HCT116 (cell line): ENCODE measurements around the gene PIEZO2. TPM values are rescaled to one million over a fixed set of nuclear protein-coding genes. Genes with fewer than 3 reads are reported as not detected.

ENCODE experiments used
- ATAC-seq: fragments of 200-7000 bp; cut with Tn5 transposase; 2 replicates; pipeline ENCODE4 v1.9.1; 2020; ENCODE audit warnings: mild to moderate bottlenecking, moderate library complexity
- BruUV-seq: library from RNA; stranded (reverse); fragments of 400-500 nt; replicated peaks from 2 replicates; lab custom pipeline; 2021; lab: Mats Ljungman, UMichigan
- CTCF ChIA-PET: fragments of 300-600 bp; sonication (Branson Sonifier 250); formaldehyde crosslinking; loops from one replicate; lab custom pipeline; 2021; ENCODE audit warnings: antibody characterized with exemption; lab: Charles Lee
- POLR2A ChIA-PET: fragments of 300-600, 350-600 bp; sonication (Branson Sonifier 250); formaldehyde crosslinking; loops from one replicate; lab custom pipeline; 2021; ENCODE audit warnings: antibody characterized with exemption; lab: Charles Lee
- RAD21 ChIA-PET, 2 experiments: fragments of 300-600 bp; sonication (Branson Sonifier 250); formaldehyde crosslinking; loops; one replicate each; lab custom pipeline; 2023; ENCODE audit warnings: low total read pairs in 2 of 2; ENCODE audit not compliant: uncharacterized antibody in 2 of 2, unreplicated experiment in 2 of 2, low non-redundant PET in 1 of 2; lab: Charles Lee
- DNase-seq: peaks from one replicate; pipeline ENCODE4 v3.0.0-alpha.2; 2010; ENCODE audit warnings: low read depth, low spot score
- H2AFZ ChIP-seq: fragments of 200-600 bp; shearing (Covaris generic), sonication (generic); 2 replicates; pipeline ENCODE4 v1.6.1; 2017; ENCODE audit warnings: low read depth, mixed run types, mixed read lengths, antibody characterized with exemption, low read length; ENCODE audit not compliant: poor library complexity, severe bottlenecking
- H3K27ac ChIP-seq: 2 replicates; pipeline ENCODE4 v1.5.1; 2012; ENCODE audit warnings: low read depth, low read length
- H3K27me3 ChIP-seq: fragments of 200-600 bp; sonication (generic); 2 replicates; pipeline ENCODE4 v1.6.1; 2016; ENCODE audit warnings: mixed run types, low read length, mixed read lengths; ENCODE audit not compliant: insufficient read depth
- H3K36me3 ChIP-seq, 2 experiments: fragments of 200-500 bp in 1 of 2; fragments of 200-600 bp in 1 of 2; sonication (Bioruptor generic) in 1 of 2; sonication (generic) in 1 of 2; 2 replicates each; pipeline versions ENCODE4 v1.5.1 to v1.6.1; 2014 to 2016; ENCODE audit warnings: low read length in 2 of 2, inconsistent platforms in 1 of 2, mixed read lengths in 1 of 2, mixed run types in 1 of 2; ENCODE audit not compliant: insufficient read depth in 2 of 2, control insufficient read depth in 1 of 2
- H3K4me1 ChIP-seq, 2 experiments: fragments of 200-600 bp in 1 of 2; sonication (generic) in 1 of 2; 2 replicates each; pipeline versions ENCODE4 v1.5.1 to v1.6.1; 2012 to 2017; ENCODE audit warnings: low read length in 2 of 2, inconsistent platforms in 1 of 2, mild to moderate bottlenecking in 1 of 2, mixed read lengths in 1 of 2, mixed run types in 1 of 2, moderate library complexity in 1 of 2; ENCODE audit not compliant: insufficient read depth in 2 of 2, control insufficient read depth in 1 of 2
- H3K4me2 ChIP-seq: fragments of 200-600 bp; sonication (generic); 2 replicates; pipeline ENCODE4 v1.6.1; 2017; ENCODE audit warnings: mixed run types, low read length, mixed read lengths
- H3K4me3 ChIP-seq, 2 experiments: fragments of 200-600 bp in 1 of 2; sonication (generic) in 1 of 2; replicated peaks in 1 of 2; 2 replicates each; pipeline ENCODE4 v1.5.1; 2011 to 2016; ENCODE audit warnings: low read length in 2 of 2, control low read depth in 1 of 2, low read depth in 1 of 2, mild to moderate bottlenecking in 1 of 2, mixed read lengths in 1 of 2, mixed run types in 1 of 2
- H3K79me2 ChIP-seq: fragments of 200-600 bp; sonication (generic); 2 replicates; pipeline ENCODE4 v1.6.1; 2017; ENCODE audit warnings: mild to moderate bottlenecking, mixed run types, low read length, moderate library complexity, mixed read lengths; ENCODE audit not compliant: insufficient read depth
- H3K9ac ChIP-seq: fragments of 200-600 bp; sonication (generic); 2 replicates; pipeline ENCODE4 v1.6.1; 2016; ENCODE audit warnings: low read length, mixed read lengths
- H3K9me2 ChIP-seq: fragments of 200-600 bp; sonication (generic), shearing (Covaris generic); 2 replicates; pipeline ENCODE4 v1.6.1; 2017; ENCODE audit warnings: mixed run types, mild to moderate bottlenecking, moderate library complexity; ENCODE audit not compliant: insufficient read depth
- H3K9me3 ChIP-seq, 2 experiments: fragments of 200-500 bp in 1 of 2; fragments of 200-600 bp in 1 of 2; sonication (Bioruptor generic) in 1 of 2; sonication (generic) in 1 of 2; 2 replicates each; pipeline ENCODE4 v1.6.1; 2014 to 2017; ENCODE audit warnings: low read length in 2 of 2, mixed read lengths in 2 of 2, inconsistent platforms in 1 of 2, low read depth in 1 of 2, mild to moderate bottlenecking in 1 of 2, mixed run types in 1 of 2, moderate library complexity in 1 of 2; ENCODE audit not compliant: control insufficient read depth in 1 of 2, insufficient read depth in 1 of 2
- H4K20me1 ChIP-seq: fragments of 200-600 bp; sonication (generic), shearing (Covaris generic); 2 replicates; pipeline ENCODE4 v1.6.1; 2017; ENCODE audit warnings: mixed run types, mild to moderate bottlenecking, moderate library complexity; ENCODE audit not compliant: insufficient read depth
- CBX3 ChIP-seq: IDR thresholded peaks from 2 replicates; pipeline ENCODE4 v1.6.1; 2012; ENCODE audit warnings: low read depth
- EGR1 ChIP-seq: IDR thresholded peaks from 2 replicates; pipeline ENCODE4 v1.6.1; 2012; ENCODE audit warnings: low read depth
- ELF1 ChIP-seq: IDR thresholded peaks from 2 replicates; pipeline ENCODE4 v1.6.1; 2012; ENCODE audit warnings: low read depth, borderline replicate concordance
- EZH2 ChIP-seq: fragments of 200-600 bp; sonication (generic); IDR thresholded peaks from 2 replicates; pipeline ENCODE4 v1.6.1; 2017; ENCODE audit warnings: antibody characterized with exemption, mixed run types
- EZH2phosphoT487 ChIP-seq: fragments of 200-600 bp; IDR thresholded peaks from 2 replicates; pipeline ENCODE4 v1.6.1; 2018; ENCODE audit warnings: antibody characterized with exemption, borderline replicate concordance
- JUND ChIP-seq: IDR thresholded peaks from 2 replicates; pipeline ENCODE4 v1.6.1; 2012
- POLR2A ChIP-seq: IDR thresholded peaks from 2 replicates; pipeline ENCODE4 v1.7.0; 2011; ENCODE audit warnings: borderline replicate concordance; ENCODE audit not compliant: insufficient read depth, insufficient read length; ENCODE audit errors: extremely low read depth
- POLR2AphosphoS5 ChIP-seq: IDR thresholded peaks from 2 replicates; pipeline ENCODE4 v1.6.1; 2011; ENCODE audit warnings: mild to moderate bottlenecking, low read depth, low read length, moderate library complexity
- RAD21 ChIP-seq: IDR thresholded peaks from 2 replicates; pipeline ENCODE4 v1.6.1; 2012; ENCODE audit warnings: low read depth, mild to moderate bottlenecking
- SIN3A ChIP-seq: IDR thresholded peaks from 2 replicates; pipeline ENCODE4 v1.6.1; 2012; ENCODE audit warnings: low read depth
- SP1 ChIP-seq: IDR thresholded peaks from 2 replicates; pipeline ENCODE4 v1.6.1; 2012; ENCODE audit warnings: low read depth
- SRF ChIP-seq: IDR thresholded peaks from 2 replicates; pipeline ENCODE4 v1.6.1; 2012; ENCODE audit warnings: low read depth
- TCF7L2 ChIP-seq: IDR thresholded peaks from 2 replicates; pipeline ENCODE4 v1.7.0; 2011; ENCODE audit warnings: borderline replicate concordance, inconsistent platforms; ENCODE audit not compliant: insufficient read depth, insufficient read length; ENCODE audit errors: extremely low read depth
- ZNF274 ChIP-seq: fragments of 200-500 bp; sonication (Bioruptor generic); IDR thresholded peaks from 2 replicates; pipeline ENCODE4 v1.6.1; 2014; ENCODE audit warnings: mild to moderate bottlenecking, low read depth, low read length, inconsistent platforms
- intact Hi-C: fragments of 100-400 bp; cut with micrococcal nuclease; formaldehyde crosslinking; loops from 2 replicates; pipeline ENCODE4 v1.10.0; 2022
- total RNA-seq: library from RNA; stranded (reverse); gene quantifications from one replicate; pipeline ENCODE4 v1.2.1, GENCODE V29; 2021; ENCODE audit not compliant: unreplicated experiment
- TF ChIP-seq, protein P1 (sequence below): IDR thresholded peaks from 2 replicates; pipeline ENCODE4 v1.6.1; 2012
- TF ChIP-seq, protein P2 (sequence below): IDR thresholded peaks from 2 replicates; pipeline ENCODE4 v1.6.1; 2011; ENCODE audit warnings: mild to moderate bottlenecking, low read length, moderate library complexity; ENCODE audit not compliant: insufficient replicate concordance; ENCODE audit errors: extremely low read depth
- TF ChIP-seq, protein P3 (sequence below): IDR thresholded peaks from 2 replicates; pipeline ENCODE4 v1.6.1; 2012; ENCODE audit warnings: low read depth
- TF ChIP-seq, protein P4 (sequence below): IDR thresholded peaks from 2 replicates; pipeline ENCODE4 v1.6.1; 2012

The PIEZO2 gene
- total RNA-seq, 1 experiment from 2014 or later: 0.34 TPM

DNA sequence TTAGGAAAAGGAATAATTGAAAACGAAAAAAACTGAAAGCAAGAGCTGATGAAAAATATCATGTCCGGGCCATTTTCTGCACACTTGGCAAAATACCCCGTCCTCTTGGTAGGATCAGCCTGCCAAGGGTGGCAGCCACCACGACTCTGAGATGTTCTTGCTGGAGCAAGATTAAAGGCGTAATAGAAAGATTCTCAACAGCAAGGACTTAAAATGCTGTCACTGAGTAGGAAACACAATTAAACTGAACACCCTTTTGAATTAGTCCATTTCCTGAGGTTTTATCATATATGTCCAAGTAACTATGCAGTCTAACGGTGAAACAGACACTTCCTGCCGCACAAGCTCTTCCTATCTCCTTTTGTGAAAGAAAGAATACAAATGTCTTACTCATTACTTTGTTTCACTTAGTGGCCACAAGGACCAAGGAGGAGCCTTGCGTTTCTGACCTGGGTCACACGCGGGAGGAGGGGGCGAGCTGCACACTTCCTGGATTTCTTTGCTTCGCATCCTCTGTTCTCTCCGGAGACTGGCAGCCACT is 222.7 kb downstream of the PIEZO2 start:
- no peak overlapping the region for H3K9ac ChIP-seq
- intact Hi-C loops: no loop called here
- CTCF ChIA-PET: interaction anchor here (1.3 kb wide), 1 partner anchor 75 kb away, joined by 3 read pairs; no protein-coding TSS in a partner anchor

More for the DNA sequence above, 222.7 kb downstream of the PIEZO2 start:
- H3K4me1 ChIP-seq: no peaks in the 10 kb centered on the region
- no peak overlapping the region for H3K4me2 ChIP-seq
- H3K9me3 ChIP-seq: no peaks in the 10 kb centered on the region
- no peak overlapping the region for H3K27ac ChIP-seq
- no peak for ATAC-seq
- RAD21 ChIA-PET: no interaction called here
- no peaks in the 10 kb centered on the region for H3K79me2 ChIP-seq
- DNase-seq: no peak
- H3K36me3 ChIP-seq: no peaks in the 10 kb centered on the region
- BruUV-seq: no TSS peak
- H3K9me2 ChIP-seq: no peaks in the 10 kb centered on the region
- no peak overlapping the region for H2AFZ ChIP-seq
- no peaks in the 10 kb centered on the region for H4K20me1 ChIP-seq
- peaks cover 10% of the 10 kb centered on the region; the same call in 1 of the 2 replicates for H3K27me3 ChIP-seq
- H3K4me3 ChIP-seq: no peak overlapping the region
- POLR2A ChIA-PET: no interaction called here
- TF ChIP-seq, protein P1, sequence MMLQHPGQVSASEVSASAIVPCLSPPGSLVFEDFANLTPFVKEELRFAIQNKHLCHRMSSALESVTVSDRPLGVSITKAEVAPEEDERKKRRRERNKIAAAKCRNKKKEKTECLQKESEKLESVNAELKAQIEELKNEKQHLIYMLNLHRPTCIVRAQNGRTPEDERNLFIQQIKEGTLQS: no peak
- no peak for TF ChIP-seq CBX3
- TF ChIP-seq, protein P2, sequence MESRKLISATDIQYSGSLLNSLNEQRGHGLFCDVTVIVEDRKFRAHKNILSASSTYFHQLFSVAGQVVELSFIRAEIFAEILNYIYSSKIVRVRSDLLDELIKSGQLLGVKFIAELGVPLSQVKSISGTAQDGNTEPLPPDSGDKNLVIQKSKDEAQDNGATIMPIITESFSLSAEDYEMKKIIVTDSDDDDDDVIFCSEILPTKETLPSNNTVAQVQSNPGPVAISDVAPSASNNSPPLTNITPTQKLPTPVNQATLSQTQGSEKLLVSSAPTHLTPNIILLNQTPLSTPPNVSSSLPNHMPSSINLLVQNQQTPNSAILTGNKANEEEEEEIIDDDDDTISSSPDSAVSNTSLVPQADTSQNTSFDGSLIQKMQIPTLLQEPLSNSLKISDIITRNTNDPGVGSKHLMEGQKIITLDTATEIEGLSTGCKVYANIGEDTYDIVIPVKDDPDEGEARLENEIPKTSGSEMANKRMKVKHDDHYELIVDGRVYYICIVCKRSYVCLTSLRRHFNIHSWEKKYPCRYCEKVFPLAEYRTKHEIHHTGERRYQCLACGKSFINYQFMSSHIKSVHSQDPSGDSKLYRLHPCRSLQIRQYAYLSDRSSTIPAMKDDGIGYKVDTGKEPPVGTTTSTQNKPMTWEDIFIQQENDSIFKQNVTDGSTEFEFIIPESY: no peak
- TF ChIP-seq, protein P3, sequence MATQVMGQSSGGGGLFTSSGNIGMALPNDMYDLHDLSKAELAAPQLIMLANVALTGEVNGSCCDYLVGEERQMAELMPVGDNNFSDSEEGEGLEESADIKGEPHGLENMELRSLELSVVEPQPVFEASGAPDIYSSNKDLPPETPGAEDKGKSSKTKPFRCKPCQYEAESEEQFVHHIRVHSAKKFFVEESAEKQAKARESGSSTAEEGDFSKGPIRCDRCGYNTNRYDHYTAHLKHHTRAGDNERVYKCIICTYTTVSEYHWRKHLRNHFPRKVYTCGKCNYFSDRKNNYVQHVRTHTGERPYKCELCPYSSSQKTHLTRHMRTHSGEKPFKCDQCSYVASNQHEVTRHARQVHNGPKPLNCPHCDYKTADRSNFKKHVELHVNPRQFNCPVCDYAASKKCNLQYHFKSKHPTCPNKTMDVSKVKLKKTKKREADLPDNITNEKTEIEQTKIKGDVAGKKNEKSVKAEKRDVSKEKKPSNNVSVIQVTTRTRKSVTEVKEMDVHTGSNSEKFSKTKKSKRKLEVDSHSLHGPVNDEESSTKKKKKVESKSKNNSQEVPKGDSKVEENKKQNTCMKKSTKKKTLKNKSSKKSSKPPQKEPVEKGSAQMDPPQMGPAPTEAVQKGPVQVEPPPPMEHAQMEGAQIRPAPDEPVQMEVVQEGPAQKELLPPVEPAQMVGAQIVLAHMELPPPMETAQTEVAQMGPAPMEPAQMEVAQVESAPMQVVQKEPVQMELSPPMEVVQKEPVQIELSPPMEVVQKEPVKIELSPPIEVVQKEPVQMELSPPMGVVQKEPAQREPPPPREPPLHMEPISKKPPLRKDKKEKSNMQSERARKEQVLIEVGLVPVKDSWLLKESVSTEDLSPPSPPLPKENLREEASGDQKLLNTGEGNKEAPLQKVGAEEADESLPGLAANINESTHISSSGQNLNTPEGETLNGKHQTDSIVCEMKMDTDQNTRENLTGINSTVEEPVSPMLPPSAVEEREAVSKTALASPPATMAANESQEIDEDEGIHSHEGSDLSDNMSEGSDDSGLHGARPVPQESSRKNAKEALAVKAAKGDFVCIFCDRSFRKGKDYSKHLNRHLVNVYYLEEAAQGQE: no peak
- no peak for TF ChIP-seq ELF1
- TF ChIP-seq, protein P4, sequence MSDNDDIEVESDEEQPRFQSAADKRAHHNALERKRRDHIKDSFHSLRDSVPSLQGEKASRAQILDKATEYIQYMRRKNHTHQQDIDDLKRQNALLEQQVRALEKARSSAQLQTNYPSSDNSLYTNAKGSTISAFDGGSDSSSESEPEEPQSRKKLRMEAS: no peak
- no peak for TF ChIP-seq EGR1
- no peak for TF ChIP-seq POLR2AphosphoS5
- no peak for TF ChIP-seq SRF
- no peak for TF ChIP-seq EZH2
- TF ChIP-seq ZNF274: no peak
- no peak for TF ChIP-seq POLR2A
- TF ChIP-seq SIN3A: no peak
- no peak for TF ChIP-seq SP1
- TF ChIP-seq JUND: no peak
- no peak for TF ChIP-seq RAD21
- TF ChIP-seq EZH2phosphoT487: no peak
- TF ChIP-seq TCF7L2: no peak
